Glomerular visceral epithelial cell (primary cell): ENCODE data around the gene FGF2.
"Not testable (repeated sequence)": the region's sequence is repeated elsewhere in the genome, so short reads cannot be mapped to it uniquely, and the experiment has no call there.

Source experiments
- DNase-seq: peaks from one replicate; pipeline ENCODE4 v3.0.0-alpha.2; 2016; ENCODE audit errors: extremely low spot score

FGF2 gene

GRCh38 chr4:122922877-122923511, 96.4 kb downstream of the FGF2 start:
- peak; percentile 85 for DNase-seq

DNA sequence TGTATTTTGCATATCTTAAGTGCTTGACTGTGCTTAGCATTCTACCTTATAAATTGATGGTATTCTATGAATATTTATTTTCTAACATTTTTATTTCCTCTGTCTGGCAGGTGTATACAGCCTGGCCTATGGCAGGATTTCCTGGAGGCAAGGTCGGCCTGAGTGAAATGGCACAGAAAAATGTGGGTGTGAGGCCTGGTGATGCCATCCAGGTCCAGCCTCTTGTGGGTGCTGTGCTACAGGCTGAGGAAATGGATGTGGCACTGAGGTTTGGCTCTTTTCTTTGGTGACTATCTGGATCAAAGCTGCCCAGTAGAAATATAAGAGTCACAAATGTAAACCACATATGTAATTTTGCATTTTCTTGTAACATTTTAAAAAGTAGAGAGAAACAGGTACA, 102.3 kb downstream of the FGF2 start:
- DNase-seq = no peak

DNA sequence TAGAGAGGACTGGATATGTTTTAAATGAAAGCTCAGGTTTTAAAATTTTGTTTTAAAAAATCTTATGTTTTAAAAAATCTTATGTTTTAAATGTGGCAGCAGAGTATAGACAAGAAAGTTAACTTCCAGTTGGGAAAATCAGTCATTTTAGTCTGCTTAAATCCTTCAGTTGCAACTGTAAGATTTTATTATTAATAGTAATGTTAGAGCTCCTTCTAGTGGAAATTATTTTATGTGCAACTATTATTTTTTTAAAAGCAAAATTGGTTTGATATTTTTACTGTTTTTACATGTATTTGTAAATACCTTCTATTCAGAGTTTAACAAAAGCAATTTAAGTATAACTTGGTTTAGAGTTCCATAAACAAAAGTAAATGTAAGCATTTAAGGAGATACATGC, 104.2 kb downstream of the FGF2 start:
- no peak for DNase-seq

DNA sequence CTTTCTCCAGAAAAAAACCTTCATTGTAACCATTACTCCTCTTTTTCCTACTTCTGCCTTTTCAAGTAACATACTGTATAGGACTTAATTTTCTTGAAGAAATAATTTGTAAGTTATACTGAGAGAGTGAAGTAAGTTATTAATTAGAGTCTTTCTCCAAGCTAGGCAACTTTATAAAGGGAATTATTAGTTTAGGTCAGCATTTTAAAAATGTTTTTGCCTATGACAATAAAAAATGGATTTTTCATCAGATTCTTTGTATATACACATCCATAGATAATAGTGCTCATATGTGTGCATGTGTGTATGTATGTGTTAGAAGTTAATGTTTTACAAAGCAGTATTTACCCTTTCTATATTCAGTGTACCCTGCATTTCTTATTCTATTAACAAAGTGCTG, 106.1 kb downstream of the FGF2 start:
- no peak for DNase-seq

GRCh38 chr4:122945136-122945535, 118.5 kb downstream of the FGF2 start:
- DNase-seq = not testable (repeated sequence)

DNA sequence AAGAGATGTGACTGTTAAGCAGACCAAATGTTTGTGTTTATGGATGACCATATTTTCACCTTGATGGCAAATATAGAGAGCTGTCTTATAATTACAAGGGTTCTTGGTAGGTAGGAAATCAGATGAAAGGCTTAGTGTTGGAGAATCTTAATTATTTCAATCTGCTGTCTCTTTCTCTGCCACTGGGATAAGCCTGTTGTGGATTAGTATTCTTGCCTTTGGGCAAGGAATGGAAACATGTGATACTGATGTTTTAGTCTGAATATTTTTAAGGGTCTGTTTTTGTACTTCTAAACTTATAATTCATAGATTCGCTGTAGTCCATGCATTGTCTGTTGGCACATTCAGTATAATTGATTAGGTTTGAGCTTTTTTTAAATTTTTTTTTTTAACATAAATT, 119.5 kb downstream of the FGF2 start:
- no peak for DNase-seq
